H1 (cell line): Measurements from ENCODE around the gene NR3C2. TPM values are rescaled to one million over a fixed set of nuclear protein-coding genes. Genes with fewer than 3 reads are reported as not detected.

Experiments
- BRCA1 ChIP-seq: IDR thresholded peaks from 2 replicates; pipeline ENCODE4 v1.6.1; 2012; ENCODE audit warnings: low read depth, low read length, improper control_type of control experiment
- CBX5 ChIP-seq: fragments of 300-800, 300-1000 bp; sonication (generic); IDR thresholded peaks from 2 replicates; pipeline ENCODE4 v1.7.1; 2016; ENCODE audit warnings: antibody characterized with exemption, low read length, low read depth
- EZH2 ChIP-seq: fragments of 200-600 bp; sonication (generic); IDR thresholded peaks from 2 replicates; pipeline ENCODE4 v1.7.1; 2012; ENCODE audit warnings: low read depth, mild to moderate bottlenecking, moderate library complexity, low read length, inconsistent platforms; ENCODE audit not compliant: severe bottlenecking
- RBBP5 ChIP-seq: IDR thresholded peaks from 2 replicates; pipeline ENCODE4 v1.7.1; 2012; ENCODE audit warnings: low read depth, mild to moderate bottlenecking, inconsistent platforms, low read length, moderate library complexity, borderline replicate concordance
- polyA plus RNA-seq, 7 experiments: library from polyadenylated mRNA; depleted of rRNA in 3 of 7; stranded (reverse) in 5 of 7; unstranded in 2 of 7; fragments of >200 nt in 5 of 7; fragments of 200-250 nt in 2 of 7; gene quantifications; 1 replicate in 5 of 7; 2 replicates in 1 of 7; 4 replicates in 1 of 7; pipeline versions ENCODE4 v1.2.1 to v1.2.3, GENCODE V29; 2011 to 2013; ENCODE audit warnings: missing spikeins in 2 of 7, mixed read lengths in 2 of 7
- total RNA-seq: library from RNA; stranded (reverse); fragmentation: NEBNext Ultra II Directional; extraction: Animal tissue kit (Norgen Biotek cat#: 25700); gene quantifications from 2 replicates; pipeline ENCODE4 v1.2.1, GENCODE V29; 2021
- TF ChIP-seq, protein P1 (sequence below), 3 experiments: IDR thresholded peaks; 1 replicate in 2 of 3; 2 replicates in 1 of 3; pipeline versions ENCODE4 v1.5.1 to v1.6.1; 2011; ENCODE audit warnings: low read length in 3 of 3, mild to moderate bottlenecking in 3 of 3, inconsistent platforms in 2 of 3, low read depth in 1 of 3, moderate library complexity in 1 of 3; ENCODE audit not compliant: insufficient read depth in 1 of 3; ENCODE audit errors: control extremely low read depth in 1 of 3
- TF ChIP-seq, protein P2 (sequence below): fragments of 300-600 bp; sonication (generic); IDR thresholded peaks from 2 replicates; pipeline ENCODE4 v1.7.1; 2012; ENCODE audit warnings: low read length, moderate library complexity, mild to moderate bottlenecking, inconsistent platforms; ENCODE audit not compliant: insufficient replicate concordance

The NR3C2 gene
- total and polyA plus RNA-seq, 2 of the 8 experiments (the other 6 are each of a cell fraction or from before 2014, with no cell fraction given), result 0.80 to 3.9 TPM

DNA sequence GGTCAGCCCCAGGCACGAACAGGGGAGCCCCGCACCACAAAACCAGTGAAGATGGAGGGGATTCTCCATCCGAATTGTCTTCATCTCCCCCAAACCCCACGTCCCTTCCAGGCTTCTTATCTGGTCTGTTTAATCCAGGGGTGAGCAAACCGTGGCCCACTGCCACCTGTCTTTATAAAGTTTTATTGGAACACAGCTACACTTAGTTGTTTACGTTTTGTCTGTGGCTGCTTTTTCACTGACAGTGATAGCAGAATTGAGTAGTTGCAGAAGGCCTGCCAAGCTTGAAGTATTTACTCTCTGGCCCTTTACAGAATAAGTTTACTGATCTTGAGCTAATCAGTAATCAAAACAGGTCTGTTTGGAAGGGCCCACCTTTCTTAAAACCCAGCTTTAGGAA, 386.4 kb downstream of the NR3C2 start (continued):
- TF ChIP-seq BRCA1 (no peak), RBBP5 (no peak), CBX5 (no peak), EZH2 (no peak)
- TF ChIP-seq, protein P1, sequence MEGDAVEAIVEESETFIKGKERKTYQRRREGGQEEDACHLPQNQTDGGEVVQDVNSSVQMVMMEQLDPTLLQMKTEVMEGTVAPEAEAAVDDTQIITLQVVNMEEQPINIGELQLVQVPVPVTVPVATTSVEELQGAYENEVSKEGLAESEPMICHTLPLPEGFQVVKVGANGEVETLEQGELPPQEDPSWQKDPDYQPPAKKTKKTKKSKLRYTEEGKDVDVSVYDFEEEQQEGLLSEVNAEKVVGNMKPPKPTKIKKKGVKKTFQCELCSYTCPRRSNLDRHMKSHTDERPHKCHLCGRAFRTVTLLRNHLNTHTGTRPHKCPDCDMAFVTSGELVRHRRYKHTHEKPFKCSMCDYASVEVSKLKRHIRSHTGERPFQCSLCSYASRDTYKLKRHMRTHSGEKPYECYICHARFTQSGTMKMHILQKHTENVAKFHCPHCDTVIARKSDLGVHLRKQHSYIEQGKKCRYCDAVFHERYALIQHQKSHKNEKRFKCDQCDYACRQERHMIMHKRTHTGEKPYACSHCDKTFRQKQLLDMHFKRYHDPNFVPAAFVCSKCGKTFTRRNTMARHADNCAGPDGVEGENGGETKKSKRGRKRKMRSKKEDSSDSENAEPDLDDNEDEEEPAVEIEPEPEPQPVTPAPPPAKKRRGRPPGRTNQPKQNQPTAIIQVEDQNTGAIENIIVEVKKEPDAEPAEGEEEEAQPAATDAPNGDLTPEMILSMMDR (IDR thresholded peaks at IDR 0.05; ENCODE audit: control extremely low read depth in 1 of 3, insufficient read depth in 1 of 3, low read depth in 1 of 3, low read length in 3 of 3), result no peak
- TF ChIP-seq, protein P2, sequence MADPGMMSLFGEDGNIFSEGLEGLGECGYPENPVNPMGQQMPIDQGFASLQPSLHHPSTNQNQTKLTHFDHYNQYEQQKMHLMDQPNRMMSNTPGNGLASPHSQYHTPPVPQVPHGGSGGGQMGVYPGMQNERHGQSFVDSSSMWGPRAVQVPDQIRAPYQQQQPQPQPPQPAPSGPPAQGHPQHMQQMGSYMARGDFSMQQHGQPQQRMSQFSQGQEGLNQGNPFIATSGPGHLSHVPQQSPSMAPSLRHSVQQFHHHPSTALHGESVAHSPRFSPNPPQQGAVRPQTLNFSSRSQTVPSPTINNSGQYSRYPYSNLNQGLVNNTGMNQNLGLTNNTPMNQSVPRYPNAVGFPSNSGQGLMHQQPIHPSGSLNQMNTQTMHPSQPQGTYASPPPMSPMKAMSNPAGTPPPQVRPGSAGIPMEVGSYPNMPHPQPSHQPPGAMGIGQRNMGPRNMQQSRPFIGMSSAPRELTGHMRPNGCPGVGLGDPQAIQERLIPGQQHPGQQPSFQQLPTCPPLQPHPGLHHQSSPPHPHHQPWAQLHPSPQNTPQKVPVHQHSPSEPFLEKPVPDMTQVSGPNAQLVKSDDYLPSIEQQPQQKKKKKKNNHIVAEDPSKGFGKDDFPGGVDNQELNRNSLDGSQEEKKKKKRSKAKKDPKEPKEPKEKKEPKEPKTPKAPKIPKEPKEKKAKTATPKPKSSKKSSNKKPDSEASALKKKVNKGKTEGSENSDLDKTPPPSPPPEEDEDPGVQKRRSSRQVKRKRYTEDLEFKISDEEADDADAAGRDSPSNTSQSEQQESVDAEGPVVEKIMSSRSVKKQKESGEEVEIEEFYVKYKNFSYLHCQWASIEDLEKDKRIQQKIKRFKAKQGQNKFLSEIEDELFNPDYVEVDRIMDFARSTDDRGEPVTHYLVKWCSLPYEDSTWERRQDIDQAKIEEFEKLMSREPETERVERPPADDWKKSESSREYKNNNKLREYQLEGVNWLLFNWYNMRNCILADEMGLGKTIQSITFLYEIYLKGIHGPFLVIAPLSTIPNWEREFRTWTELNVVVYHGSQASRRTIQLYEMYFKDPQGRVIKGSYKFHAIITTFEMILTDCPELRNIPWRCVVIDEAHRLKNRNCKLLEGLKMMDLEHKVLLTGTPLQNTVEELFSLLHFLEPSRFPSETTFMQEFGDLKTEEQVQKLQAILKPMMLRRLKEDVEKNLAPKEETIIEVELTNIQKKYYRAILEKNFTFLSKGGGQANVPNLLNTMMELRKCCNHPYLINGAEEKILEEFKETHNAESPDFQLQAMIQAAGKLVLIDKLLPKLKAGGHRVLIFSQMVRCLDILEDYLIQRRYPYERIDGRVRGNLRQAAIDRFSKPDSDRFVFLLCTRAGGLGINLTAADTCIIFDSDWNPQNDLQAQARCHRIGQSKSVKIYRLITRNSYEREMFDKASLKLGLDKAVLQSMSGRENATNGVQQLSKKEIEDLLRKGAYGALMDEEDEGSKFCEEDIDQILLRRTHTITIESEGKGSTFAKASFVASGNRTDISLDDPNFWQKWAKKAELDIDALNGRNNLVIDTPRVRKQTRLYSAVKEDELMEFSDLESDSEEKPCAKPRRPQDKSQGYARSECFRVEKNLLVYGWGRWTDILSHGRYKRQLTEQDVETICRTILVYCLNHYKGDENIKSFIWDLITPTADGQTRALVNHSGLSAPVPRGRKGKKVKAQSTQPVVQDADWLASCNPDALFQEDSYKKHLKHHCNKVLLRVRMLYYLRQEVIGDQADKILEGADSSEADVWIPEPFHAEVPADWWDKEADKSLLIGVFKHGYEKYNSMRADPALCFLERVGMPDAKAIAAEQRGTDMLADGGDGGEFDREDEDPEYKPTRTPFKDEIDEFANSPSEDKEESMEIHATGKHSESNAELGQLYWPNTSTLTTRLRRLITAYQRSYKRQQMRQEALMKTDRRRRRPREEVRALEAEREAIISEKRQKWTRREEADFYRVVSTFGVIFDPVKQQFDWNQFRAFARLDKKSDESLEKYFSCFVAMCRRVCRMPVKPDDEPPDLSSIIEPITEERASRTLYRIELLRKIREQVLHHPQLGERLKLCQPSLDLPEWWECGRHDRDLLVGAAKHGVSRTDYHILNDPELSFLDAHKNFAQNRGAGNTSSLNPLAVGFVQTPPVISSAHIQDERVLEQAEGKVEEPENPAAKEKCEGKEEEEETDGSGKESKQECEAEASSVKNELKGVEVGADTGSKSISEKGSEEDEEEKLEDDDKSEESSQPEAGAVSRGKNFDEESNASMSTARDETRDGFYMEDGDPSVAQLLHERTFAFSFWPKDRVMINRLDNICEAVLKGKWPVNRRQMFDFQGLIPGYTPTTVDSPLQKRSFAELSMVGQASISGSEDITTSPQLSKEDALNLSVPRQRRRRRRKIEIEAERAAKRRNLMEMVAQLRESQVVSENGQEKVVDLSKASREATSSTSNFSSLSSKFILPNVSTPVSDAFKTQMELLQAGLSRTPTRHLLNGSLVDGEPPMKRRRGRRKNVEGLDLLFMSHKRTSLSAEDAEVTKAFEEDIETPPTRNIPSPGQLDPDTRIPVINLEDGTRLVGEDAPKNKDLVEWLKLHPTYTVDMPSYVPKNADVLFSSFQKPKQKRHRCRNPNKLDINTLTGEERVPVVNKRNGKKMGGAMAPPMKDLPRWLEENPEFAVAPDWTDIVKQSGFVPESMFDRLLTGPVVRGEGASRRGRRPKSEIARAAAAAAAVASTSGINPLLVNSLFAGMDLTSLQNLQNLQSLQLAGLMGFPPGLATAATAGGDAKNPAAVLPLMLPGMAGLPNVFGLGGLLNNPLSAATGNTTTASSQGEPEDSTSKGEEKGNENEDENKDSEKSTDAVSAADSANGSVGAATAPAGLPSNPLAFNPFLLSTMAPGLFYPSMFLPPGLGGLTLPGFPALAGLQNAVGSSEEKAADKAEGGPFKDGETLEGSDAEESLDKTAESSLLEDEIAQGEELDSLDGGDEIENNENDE, result no peak
